HCT116 (cell line): ENCODE results near the gene CHRNA9. TPM values are rescaled to one million over a fixed set of nuclear protein-coding genes. Genes with fewer than 3 reads are reported as not detected.

ENCODE experiments used
- ATAC-seq: fragments of 200-7000 bp; cut with Tn5 transposase; 2 replicates; pipeline ENCODE4 v1.9.1; 2020; ENCODE audit warnings: mild to moderate bottlenecking, moderate library complexity
- BruUV-seq: library from RNA; stranded (reverse); fragments of 400-500 nt; replicated peaks from 2 replicates; lab custom pipeline; 2021; lab: Mats Ljungman, UMichigan
- CTCF ChIA-PET: fragments of 300-600 bp; sonication (Branson Sonifier 250); formaldehyde crosslinking; loops from one replicate; lab custom pipeline; 2021; ENCODE audit warnings: antibody characterized with exemption; lab: Charles Lee
- POLR2A ChIA-PET: fragments of 300-600, 350-600 bp; sonication (Branson Sonifier 250); formaldehyde crosslinking; loops from one replicate; lab custom pipeline; 2021; ENCODE audit warnings: antibody characterized with exemption; lab: Charles Lee
- RAD21 ChIA-PET, 2 experiments: fragments of 300-600 bp; sonication (Branson Sonifier 250); formaldehyde crosslinking; loops; one replicate each; lab custom pipeline; 2023; ENCODE audit warnings: low total read pairs in 2 of 2; ENCODE audit not compliant: uncharacterized antibody in 2 of 2, unreplicated experiment in 2 of 2, low non-redundant PET in 1 of 2; lab: Charles Lee
- DNase-seq: peaks from one replicate; pipeline ENCODE4 v3.0.0-alpha.2; 2010; ENCODE audit warnings: low read depth, low spot score
- H2AFZ ChIP-seq: fragments of 200-600 bp; shearing (Covaris generic), sonication (generic); 2 replicates; pipeline ENCODE4 v1.6.1; 2017; ENCODE audit warnings: low read depth, mixed run types, mixed read lengths, antibody characterized with exemption, low read length; ENCODE audit not compliant: poor library complexity, severe bottlenecking
- H3K27ac ChIP-seq: 2 replicates; pipeline ENCODE4 v1.5.1; 2012; ENCODE audit warnings: low read depth, low read length
- H3K27me3 ChIP-seq: fragments of 200-600 bp; sonication (generic); 2 replicates; pipeline ENCODE4 v1.6.1; 2016; ENCODE audit warnings: mixed run types, low read length, mixed read lengths; ENCODE audit not compliant: insufficient read depth
- H3K36me3 ChIP-seq, 2 experiments: fragments of 200-500 bp in 1 of 2; fragments of 200-600 bp in 1 of 2; sonication (Bioruptor generic) in 1 of 2; sonication (generic) in 1 of 2; 2 replicates each; pipeline versions ENCODE4 v1.5.1 to v1.6.1; 2014 to 2016; ENCODE audit warnings: low read length in 2 of 2, inconsistent platforms in 1 of 2, mixed read lengths in 1 of 2, mixed run types in 1 of 2; ENCODE audit not compliant: insufficient read depth in 2 of 2, control insufficient read depth in 1 of 2
- H3K4me1 ChIP-seq, 2 experiments: fragments of 200-600 bp in 1 of 2; sonication (generic) in 1 of 2; 2 replicates each; pipeline versions ENCODE4 v1.5.1 to v1.6.1; 2012 to 2017; ENCODE audit warnings: low read length in 2 of 2, inconsistent platforms in 1 of 2, mild to moderate bottlenecking in 1 of 2, mixed read lengths in 1 of 2, mixed run types in 1 of 2, moderate library complexity in 1 of 2; ENCODE audit not compliant: insufficient read depth in 2 of 2, control insufficient read depth in 1 of 2
- H3K4me2 ChIP-seq: fragments of 200-600 bp; sonication (generic); 2 replicates; pipeline ENCODE4 v1.6.1; 2017; ENCODE audit warnings: mixed run types, low read length, mixed read lengths
- H3K4me3 ChIP-seq, 2 experiments: fragments of 200-600 bp in 1 of 2; sonication (generic) in 1 of 2; replicated peaks in 1 of 2; 2 replicates each; pipeline ENCODE4 v1.5.1; 2011 to 2016; ENCODE audit warnings: low read length in 2 of 2, control low read depth in 1 of 2, low read depth in 1 of 2, mild to moderate bottlenecking in 1 of 2, mixed read lengths in 1 of 2, mixed run types in 1 of 2
- H3K79me2 ChIP-seq: fragments of 200-600 bp; sonication (generic); 2 replicates; pipeline ENCODE4 v1.6.1; 2017; ENCODE audit warnings: mild to moderate bottlenecking, mixed run types, low read length, moderate library complexity, mixed read lengths; ENCODE audit not compliant: insufficient read depth
- H3K9ac ChIP-seq: fragments of 200-600 bp; sonication (generic); 2 replicates; pipeline ENCODE4 v1.6.1; 2016; ENCODE audit warnings: low read length, mixed read lengths
- H3K9me2 ChIP-seq: fragments of 200-600 bp; sonication (generic), shearing (Covaris generic); 2 replicates; pipeline ENCODE4 v1.6.1; 2017; ENCODE audit warnings: mixed run types, mild to moderate bottlenecking, moderate library complexity; ENCODE audit not compliant: insufficient read depth
- H3K9me3 ChIP-seq, 2 experiments: fragments of 200-500 bp in 1 of 2; fragments of 200-600 bp in 1 of 2; sonication (Bioruptor generic) in 1 of 2; sonication (generic) in 1 of 2; 2 replicates each; pipeline ENCODE4 v1.6.1; 2014 to 2017; ENCODE audit warnings: low read length in 2 of 2, mixed read lengths in 2 of 2, inconsistent platforms in 1 of 2, low read depth in 1 of 2, mild to moderate bottlenecking in 1 of 2, mixed run types in 1 of 2, moderate library complexity in 1 of 2; ENCODE audit not compliant: control insufficient read depth in 1 of 2, insufficient read depth in 1 of 2
- H4K20me1 ChIP-seq: fragments of 200-600 bp; sonication (generic), shearing (Covaris generic); 2 replicates; pipeline ENCODE4 v1.6.1; 2017; ENCODE audit warnings: mixed run types, mild to moderate bottlenecking, moderate library complexity; ENCODE audit not compliant: insufficient read depth
- CBX3 ChIP-seq: IDR thresholded peaks from 2 replicates; pipeline ENCODE4 v1.6.1; 2012; ENCODE audit warnings: low read depth
- CEBPB ChIP-seq: IDR thresholded peaks from 2 replicates; pipeline ENCODE4 v1.6.1; 2012; ENCODE audit warnings: low read depth
- CTCF ChIP-seq, 3 experiments: fragments of 200-600 bp in 1 of 3; sonication (generic) in 1 of 3; IDR thresholded peaks in 2 of 3; conservative IDR thresholded peaks in 1 of 3; 2 replicates each; pipeline ENCODE4 v1.5.1; 2012 to 2017; ENCODE audit warnings: low read depth in 2 of 3, low read length in 2 of 3, antibody characterized with exemption in 1 of 3, borderline replicate concordance in 1 of 3, control low read depth in 1 of 3, mild to moderate bottlenecking in 1 of 3, mixed read lengths in 1 of 3, mixed run types in 1 of 3, moderate library complexity in 1 of 3; ENCODE audit not compliant: insufficient read depth in 1 of 3
- EZH2phosphoT487 ChIP-seq: fragments of 200-600 bp; IDR thresholded peaks from 2 replicates; pipeline ENCODE4 v1.6.1; 2018; ENCODE audit warnings: antibody characterized with exemption, borderline replicate concordance
- FOSL1 ChIP-seq: IDR thresholded peaks from 2 replicates; pipeline ENCODE4 v1.6.1; 2012; ENCODE audit warnings: low read depth
- JUND ChIP-seq: IDR thresholded peaks from 2 replicates; pipeline ENCODE4 v1.6.1; 2012
- POLR2AphosphoS5 ChIP-seq: IDR thresholded peaks from 2 replicates; pipeline ENCODE4 v1.6.1; 2011; ENCODE audit warnings: mild to moderate bottlenecking, low read depth, low read length, moderate library complexity
- RAD21 ChIP-seq: IDR thresholded peaks from 2 replicates; pipeline ENCODE4 v1.6.1; 2012; ENCODE audit warnings: low read depth, mild to moderate bottlenecking
- SIN3A ChIP-seq: IDR thresholded peaks from 2 replicates; pipeline ENCODE4 v1.6.1; 2012; ENCODE audit warnings: low read depth
- SP1 ChIP-seq: IDR thresholded peaks from 2 replicates; pipeline ENCODE4 v1.6.1; 2012; ENCODE audit warnings: low read depth
- TCF7L2 ChIP-seq: IDR thresholded peaks from 2 replicates; pipeline ENCODE4 v1.7.0; 2011; ENCODE audit warnings: borderline replicate concordance, inconsistent platforms; ENCODE audit not compliant: insufficient read depth, insufficient read length; ENCODE audit errors: extremely low read depth
- YY1 ChIP-seq: IDR thresholded peaks from 2 replicates; pipeline ENCODE4 v1.6.1; 2011; ENCODE audit warnings: low read length, low read depth, moderate library complexity, mild to moderate bottlenecking; ENCODE audit not compliant: insufficient replicate concordance; ENCODE audit errors: extremely low read depth
- ZBTB33 ChIP-seq: IDR thresholded peaks from 2 replicates; pipeline ENCODE4 v1.6.1; 2011; ENCODE audit warnings: mild to moderate bottlenecking, low read length, moderate library complexity; ENCODE audit not compliant: insufficient replicate concordance; ENCODE audit errors: extremely low read depth
- ZFX ChIP-seq: fragments of 450-650 bp; IDR thresholded peaks from 2 replicates; pipeline ENCODE4 v1.6.1; 2017
- ZNF274 ChIP-seq: fragments of 200-500 bp; sonication (Bioruptor generic); IDR thresholded peaks from 2 replicates; pipeline ENCODE4 v1.6.1; 2014; ENCODE audit warnings: mild to moderate bottlenecking, low read depth, low read length, inconsistent platforms
- intact Hi-C: fragments of 100-400 bp; cut with micrococcal nuclease; formaldehyde crosslinking; loops from 2 replicates; pipeline ENCODE4 v1.10.0; 2022
- total RNA-seq: library from RNA; stranded (reverse); gene quantifications from one replicate; pipeline ENCODE4 v1.2.1, GENCODE V29; 2021; ENCODE audit not compliant: unreplicated experiment
- TF ChIP-seq, protein P1 (sequence below): IDR thresholded peaks from 2 replicates; pipeline ENCODE4 v1.6.1; 2012; ENCODE audit warnings: low read depth

CHRNA9 gene
- total RNA-seq, 1 experiment from 2014 or later: not detected

- TF ChIP-seq YY1: no peak
- TF ChIP-seq RAD21: no peak
- no peak for TF ChIP-seq SP1
- TF ChIP-seq FOSL1: no peak
- no peak for TF ChIP-seq EZH2phosphoT487
Measured at GRCh38 chr4:40288566-40288965, 46.6 kb upstream of the CHRNA9 start (continued).

GRCh38 chr4:40289366-40290188, 45.6 kb upstream of the CHRNA9 start:
- no peak overlapping the region for H2AFZ ChIP-seq
- H3K36me3 ChIP-seq: no peaks in the 10 kb centered on the region
- H3K4me1 ChIP-seq: peaks cover 0 to 4% of the 10 kb centered on the region in 2 experiments; a peak in 2 of 4 replicates
- no peaks in the 10 kb centered on the region for H3K27me3 ChIP-seq
- no peaks in the 10 kb centered on the region for H3K79me2 ChIP-seq
- CTCF ChIA-PET: no interaction called here
- DNase-seq (no peak), ATAC-seq (no peak)
- TF ChIP-seq, protein P1, sequence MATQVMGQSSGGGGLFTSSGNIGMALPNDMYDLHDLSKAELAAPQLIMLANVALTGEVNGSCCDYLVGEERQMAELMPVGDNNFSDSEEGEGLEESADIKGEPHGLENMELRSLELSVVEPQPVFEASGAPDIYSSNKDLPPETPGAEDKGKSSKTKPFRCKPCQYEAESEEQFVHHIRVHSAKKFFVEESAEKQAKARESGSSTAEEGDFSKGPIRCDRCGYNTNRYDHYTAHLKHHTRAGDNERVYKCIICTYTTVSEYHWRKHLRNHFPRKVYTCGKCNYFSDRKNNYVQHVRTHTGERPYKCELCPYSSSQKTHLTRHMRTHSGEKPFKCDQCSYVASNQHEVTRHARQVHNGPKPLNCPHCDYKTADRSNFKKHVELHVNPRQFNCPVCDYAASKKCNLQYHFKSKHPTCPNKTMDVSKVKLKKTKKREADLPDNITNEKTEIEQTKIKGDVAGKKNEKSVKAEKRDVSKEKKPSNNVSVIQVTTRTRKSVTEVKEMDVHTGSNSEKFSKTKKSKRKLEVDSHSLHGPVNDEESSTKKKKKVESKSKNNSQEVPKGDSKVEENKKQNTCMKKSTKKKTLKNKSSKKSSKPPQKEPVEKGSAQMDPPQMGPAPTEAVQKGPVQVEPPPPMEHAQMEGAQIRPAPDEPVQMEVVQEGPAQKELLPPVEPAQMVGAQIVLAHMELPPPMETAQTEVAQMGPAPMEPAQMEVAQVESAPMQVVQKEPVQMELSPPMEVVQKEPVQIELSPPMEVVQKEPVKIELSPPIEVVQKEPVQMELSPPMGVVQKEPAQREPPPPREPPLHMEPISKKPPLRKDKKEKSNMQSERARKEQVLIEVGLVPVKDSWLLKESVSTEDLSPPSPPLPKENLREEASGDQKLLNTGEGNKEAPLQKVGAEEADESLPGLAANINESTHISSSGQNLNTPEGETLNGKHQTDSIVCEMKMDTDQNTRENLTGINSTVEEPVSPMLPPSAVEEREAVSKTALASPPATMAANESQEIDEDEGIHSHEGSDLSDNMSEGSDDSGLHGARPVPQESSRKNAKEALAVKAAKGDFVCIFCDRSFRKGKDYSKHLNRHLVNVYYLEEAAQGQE: no peak
- TF ChIP-seq ZNF274: no peak
- TF ChIP-seq SP1: no peak
- no peak for TF ChIP-seq ZBTB33
- TF ChIP-seq YY1: no peak
- TF ChIP-seq ZFX: no peak
- no peak for TF ChIP-seq CTCF (IDR thresholded peaks at IDR 0.05 in 2 of 3, conservative IDR thresholded peaks at IDR 0.05 in 1 of 3; ENCODE audit: borderline replicate concordance in 1 of 3, insufficient read depth in 1 of 3, low read depth in 2 of 3, low read length in 2 of 3)
- TF ChIP-seq CEBPB: no peak
- no peak for TF ChIP-seq TCF7L2
- TF ChIP-seq FOSL1: no peak
- TF ChIP-seq POLR2AphosphoS5: no peak
- no peak for TF ChIP-seq CBX3
- TF ChIP-seq SIN3A: no peak
- no peak for TF ChIP-seq EZH2phosphoT487
- TF ChIP-seq JUND: no peak
- H3K9me2 ChIP-seq: no peaks in the 10 kb centered on the region
- no peak overlapping the region for H3K4me3 ChIP-seq
- intact Hi-C loops: no loop called here
- no peak overlapping the region for H3K4me2 ChIP-seq
- no peak overlapping the region for H3K9ac ChIP-seq
- RAD21 ChIA-PET: no interaction called here
- H3K27ac ChIP-seq: no peak overlapping the region
- POLR2A ChIA-PET: no interaction called here
- no TSS peak for BruUV-seq
- H3K9me3 ChIP-seq: no peaks in the 10 kb centered on the region; a peak in 1 of 4 replicates
- no peaks in the 10 kb centered on the region for H4K20me1 ChIP-seq
